ENCODE results near the gene TRIM44.

TRIM44 gene

DNA sequence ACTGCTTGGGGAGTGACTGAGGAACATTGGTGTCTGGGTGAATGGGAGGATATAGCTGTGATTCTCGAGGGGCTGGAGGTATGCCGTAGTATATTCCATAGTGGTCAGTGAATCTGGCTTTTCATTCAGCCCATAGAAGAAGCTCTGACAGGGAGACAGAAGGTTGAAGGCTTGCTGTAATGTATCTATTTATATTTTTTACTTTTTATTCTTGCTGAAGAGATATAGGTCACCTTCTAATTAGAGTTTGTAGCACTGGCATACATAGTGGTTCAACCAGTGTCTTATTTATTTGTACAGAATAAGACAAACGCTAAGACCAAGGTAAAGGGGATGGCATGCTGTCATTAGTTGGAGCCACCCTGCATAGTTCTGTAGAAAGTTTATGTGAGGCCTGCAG lies 10.0 kb downstream of the TRIM44 start:
- Histone ChIP-seq H3K9me3 (ENCODE audit: control insufficient read depth, insufficient read depth, low read length) (no peaks in the 10 kb centered on the region), H3K4me1 (ENCODE audit: insufficient read depth, low read length) (peaks cover 14% of the 10 kb centered on the region), H3K9ac (ENCODE audit: low read depth, low read length) (no peak overlapping the region), H3K36me3 (ENCODE audit: insufficient read depth, low read length) (no peaks in the 10 kb centered on the region)

DNA sequence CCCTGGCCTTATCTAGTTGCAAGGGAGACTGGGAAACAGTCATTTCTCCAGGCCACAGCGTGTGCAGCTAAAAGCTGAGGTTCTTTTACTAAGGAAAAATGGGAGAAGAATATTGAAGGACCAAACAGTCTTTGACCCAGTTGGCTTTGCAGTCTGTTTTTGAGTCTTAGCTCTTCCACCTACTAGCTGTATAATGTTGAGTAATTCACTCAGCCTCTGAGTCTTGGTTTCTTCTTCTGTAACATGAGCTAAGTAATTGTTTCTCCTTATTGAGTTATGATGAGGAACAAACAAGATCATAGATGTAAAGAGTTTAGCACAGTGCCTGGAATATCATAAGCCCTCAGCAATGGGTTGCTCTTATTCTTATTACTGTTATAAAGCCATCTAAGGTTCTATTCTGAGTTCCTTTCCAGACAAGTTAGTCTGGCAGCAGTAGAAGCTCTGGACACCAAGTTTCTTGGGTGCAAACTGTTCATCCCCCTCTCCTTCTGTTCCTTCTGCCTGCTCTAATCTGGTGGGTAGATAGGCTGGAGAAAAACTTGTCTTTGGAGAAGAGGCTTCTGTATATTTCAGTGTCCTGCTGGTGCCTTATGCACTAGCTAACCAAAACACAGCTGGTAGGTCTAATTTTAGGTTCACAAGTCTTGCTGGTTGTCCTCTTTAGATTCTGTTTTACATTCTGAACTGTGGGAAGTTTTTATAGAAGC lies 13.5 kb downstream of the TRIM44 start:
- Histone ChIP-seq H3K9ac (ENCODE audit: low read depth, low read length) (no peak overlapping the region), H3K9me3 (ENCODE audit: control insufficient read depth, insufficient read depth, low read length) (no peaks in the 10 kb centered on the region), H3K4me1 (ENCODE audit: insufficient read depth, low read length) (peaks cover 14% of the 10 kb centered on the region), H3K36me3 (ENCODE audit: insufficient read depth, low read length) (no peaks in the 10 kb centered on the region)

DNA sequence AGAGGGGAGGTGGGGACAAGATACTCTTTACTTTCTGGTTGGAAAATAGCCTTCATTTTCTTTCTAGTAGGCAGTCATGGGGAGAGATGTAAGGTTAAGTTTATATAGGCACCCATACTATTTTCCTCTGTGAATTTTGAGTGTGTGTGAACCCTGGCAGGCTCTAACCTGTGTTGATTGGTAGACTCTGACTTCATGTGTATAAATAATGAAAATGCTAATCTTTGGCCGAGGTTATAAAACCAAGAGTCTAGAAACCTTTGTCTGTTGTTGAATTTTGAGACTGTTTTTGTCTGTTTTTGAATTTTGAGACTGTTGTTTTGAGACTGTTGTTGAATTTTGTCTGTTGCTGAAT lies 14.0 kb downstream of the TRIM44 start:
- Histone ChIP-seq H3K9ac (ENCODE audit: low read depth, low read length) (no peak overlapping the region), H3K36me3 (ENCODE audit: insufficient read depth, low read length) (no peaks in the 10 kb centered on the region), H3K9me3 (ENCODE audit: control insufficient read depth, insufficient read depth, low read length) (no peaks in the 10 kb centered on the region), H3K4me1 (ENCODE audit: insufficient read depth, low read length) (peaks cover 13% of the 10 kb centered on the region)

DNA sequence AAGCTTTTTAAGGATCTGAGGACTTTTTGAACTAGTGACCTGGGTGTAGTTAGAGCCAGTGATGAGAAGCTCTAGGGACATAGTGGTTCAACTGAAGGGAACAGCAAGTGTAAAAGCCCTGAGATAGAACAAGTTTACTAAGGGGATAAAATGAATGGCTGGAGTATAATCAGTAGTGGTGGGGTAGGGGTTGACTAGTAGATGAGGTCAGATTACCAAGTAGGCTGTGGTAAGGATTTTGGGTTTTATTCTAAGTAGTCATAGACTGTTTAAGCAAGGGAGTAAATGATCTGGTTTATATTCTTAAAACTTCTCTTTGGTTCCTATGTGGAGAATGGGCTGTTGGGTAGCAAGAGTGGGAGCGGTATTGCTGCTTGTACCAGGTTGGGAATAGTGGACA lies 15.3 kb downstream of the TRIM44 start:
- Histone ChIP-seq H3K9ac (ENCODE audit: low read depth, low read length) (no peak overlapping the region), H3K4me1 (ENCODE audit: insufficient read depth, low read length) (peaks cover 10% of the 10 kb centered on the region; the same call in 1 of the 2 replicates), H3K9me3 (ENCODE audit: control insufficient read depth, insufficient read depth, low read length) (no peaks in the 10 kb centered on the region), H3K36me3 (ENCODE audit: insufficient read depth, low read length) (no peaks in the 10 kb centered on the region)

DNA sequence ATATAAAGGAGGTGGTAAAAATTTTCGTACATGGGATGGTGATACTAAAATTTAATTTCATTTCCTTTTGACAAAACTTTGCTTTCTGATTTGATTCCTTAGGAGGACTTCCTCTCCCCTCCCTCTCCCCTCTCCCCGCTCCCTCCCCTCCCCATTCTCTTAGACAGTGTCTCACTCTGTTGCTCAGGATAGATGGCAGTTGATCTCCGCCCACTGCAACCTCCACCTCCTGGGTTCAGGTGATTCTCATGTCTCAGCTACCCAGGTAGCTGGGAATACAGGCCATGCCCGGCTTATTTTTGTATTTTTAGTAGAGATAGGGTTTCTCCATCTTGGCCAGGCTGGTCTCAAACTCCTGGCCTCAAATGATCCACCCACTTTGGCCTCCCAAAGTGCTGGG lies 15.9 kb downstream of the TRIM44 start:
- H3K9ac ChIP-seq (ENCODE audit: low read depth, low read length) = no peak overlapping the region
- H3K4me1 ChIP-seq (ENCODE audit: insufficient read depth, low read length) = peaks cover 11% of the 10 kb centered on the region; the same call in 1 of the 2 replicates
- H3K9me3 ChIP-seq (ENCODE audit: control insufficient read depth, insufficient read depth, low read length) = no peaks in the 10 kb centered on the region
- no peaks in the 10 kb centered on the region for H3K36me3 ChIP-seq (ENCODE audit: insufficient read depth, low read length)

DNA sequence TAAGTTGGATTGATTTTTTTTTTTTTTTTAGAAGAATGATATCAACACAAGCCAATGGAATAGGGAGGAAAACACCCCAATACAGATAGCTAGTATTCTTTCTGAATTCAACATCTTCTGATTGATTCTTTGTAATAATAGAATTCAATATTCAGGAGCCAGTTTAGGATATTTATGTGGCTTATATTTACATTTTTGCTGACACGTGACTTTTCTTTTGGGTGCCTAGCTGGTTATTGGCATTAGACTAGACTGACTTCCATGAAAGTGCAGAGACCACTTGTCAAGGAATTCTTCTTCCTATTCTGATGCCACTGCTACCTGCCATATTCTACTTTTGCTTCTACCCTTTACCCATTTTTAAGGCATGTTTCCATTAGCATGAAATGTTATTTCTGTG lies 16.4 kb downstream of the TRIM44 start:
- H3K9ac ChIP-seq (ENCODE audit: low read depth, low read length) = no peak overlapping the region
- peaks cover 11% of the 10 kb centered on the region; the same call in 1 of the 2 replicates for H3K4me1 ChIP-seq (ENCODE audit: insufficient read depth, low read length)
- no peaks in the 10 kb centered on the region for H3K36me3 ChIP-seq (ENCODE audit: insufficient read depth, low read length)
- H3K9me3 ChIP-seq (ENCODE audit: control insufficient read depth, insufficient read depth, low read length) = no peaks in the 10 kb centered on the region

DNA sequence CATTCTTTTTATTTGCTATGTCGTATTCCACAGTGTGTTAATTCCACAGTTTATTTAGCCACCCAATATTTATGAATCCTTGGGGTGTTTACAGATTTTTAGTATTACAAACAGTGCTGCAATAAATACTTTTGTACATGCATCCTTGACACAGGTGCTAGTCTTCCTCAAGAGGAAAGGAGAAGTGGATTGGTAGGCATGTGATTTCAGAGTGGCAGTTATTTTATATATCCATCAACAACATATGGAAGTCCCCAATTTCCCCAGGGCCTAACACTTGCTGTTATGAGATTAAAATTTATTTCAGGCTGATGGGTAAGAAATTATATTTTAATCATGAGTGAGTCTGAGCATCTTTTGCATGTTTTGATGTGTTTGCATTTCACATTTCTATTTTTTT lies 17.9 kb downstream of the TRIM44 start:
- Histone ChIP-seq H3K9me3 (ENCODE audit: control insufficient read depth, insufficient read depth, low read length) (no peaks in the 10 kb centered on the region), H3K9ac (ENCODE audit: low read depth, low read length) (no peak overlapping the region), H3K36me3 (ENCODE audit: insufficient read depth, low read length) (peaks cover 2% of the 10 kb centered on the region; the same call in 1 of the 2 replicates), H3K4me1 (ENCODE audit: insufficient read depth, low read length) (peaks cover 11% of the 10 kb centered on the region; the same call in 1 of the 2 replicates)

DNA sequence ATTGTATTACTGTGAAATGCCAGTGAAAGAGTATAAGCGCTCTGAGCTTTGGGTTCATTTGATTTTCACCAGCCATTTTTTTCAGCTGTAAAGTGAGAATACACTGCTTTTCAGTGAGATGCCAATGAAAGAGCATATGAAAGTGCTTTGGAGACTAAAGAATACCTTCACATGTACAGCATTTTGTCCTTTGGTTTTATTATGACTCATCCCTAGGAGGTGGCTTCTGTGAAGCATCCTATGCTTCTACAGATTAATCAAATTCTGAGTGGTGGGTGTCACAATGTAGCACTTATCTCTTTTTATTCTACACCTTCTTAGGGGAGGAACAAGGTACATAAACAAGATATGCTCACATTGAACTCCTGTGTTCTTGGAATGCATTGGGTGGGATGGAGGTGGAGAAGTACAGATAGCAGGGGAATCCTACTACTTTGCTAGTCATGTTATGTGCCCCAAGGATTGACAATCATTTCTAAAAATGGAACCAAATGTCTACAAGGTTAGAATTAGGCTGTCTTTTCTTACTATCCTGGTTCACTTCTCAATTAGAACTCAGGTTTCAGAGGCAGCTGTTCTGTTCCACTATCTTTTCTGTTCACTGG lies 18.7 kb downstream of the TRIM44 start:
- H3K9ac ChIP-seq (ENCODE audit: low read depth, low read length) = no peak overlapping the region
- H3K4me1 ChIP-seq (ENCODE audit: insufficient read depth, low read length) = peaks cover 11% of the 10 kb centered on the region; the same call in 1 of the 2 replicates
- H3K9me3 ChIP-seq (ENCODE audit: control insufficient read depth, insufficient read depth, low read length) = no peaks in the 10 kb centered on the region
- peaks cover 2% of the 10 kb centered on the region; the same call in 1 of the 2 replicates for H3K36me3 ChIP-seq (ENCODE audit: insufficient read depth, low read length)

DNA sequence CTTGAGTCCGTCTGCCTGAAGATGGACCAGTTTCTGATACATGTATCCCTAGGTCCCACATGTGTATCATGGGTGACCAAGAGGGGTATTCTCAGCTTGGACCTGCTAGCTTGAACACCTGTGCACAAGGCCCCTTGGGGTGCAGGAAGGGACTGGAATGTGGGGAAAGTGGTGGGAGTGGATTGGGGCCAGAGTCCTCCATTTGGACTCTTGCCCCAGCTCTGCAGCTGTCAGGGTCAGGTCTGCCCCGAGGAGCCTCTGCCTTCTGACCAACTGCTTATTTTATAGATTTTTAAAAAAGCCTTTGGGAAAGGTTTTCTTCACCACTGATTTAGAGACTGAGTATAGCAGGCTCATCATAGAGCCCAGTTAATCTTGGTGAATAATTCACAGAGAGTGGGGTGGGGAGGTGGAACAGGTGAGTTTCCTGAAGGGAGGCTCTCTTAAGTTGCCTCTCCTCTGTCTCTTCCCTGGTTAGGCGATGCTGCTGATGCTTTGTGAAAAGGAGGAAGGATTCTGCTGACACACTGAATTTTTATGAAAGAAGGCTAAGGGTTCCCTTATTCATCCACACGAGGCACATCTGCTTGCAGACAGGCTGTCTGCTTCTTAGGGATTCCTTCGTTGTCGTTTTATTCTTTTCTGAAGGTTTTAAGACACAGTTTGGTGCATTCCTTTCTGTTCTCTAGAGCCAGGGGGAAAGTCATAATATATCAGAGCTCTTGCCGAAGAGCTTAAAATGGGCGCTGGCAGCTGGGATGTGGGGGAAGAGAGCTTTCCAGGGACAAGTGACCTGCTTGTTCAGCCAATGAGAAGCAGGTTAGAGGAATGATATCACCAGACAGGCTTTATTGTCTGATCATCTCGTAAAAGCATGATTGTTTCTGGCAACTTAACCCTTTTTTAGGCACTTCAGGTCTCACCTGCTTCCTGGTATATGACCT lies 19.9 kb downstream of the TRIM44 start:
- peaks cover 11% of the 10 kb centered on the region; the same call in 1 of the 2 replicates for H3K4me1 ChIP-seq (ENCODE audit: insufficient read depth, low read length)
- H3K36me3 ChIP-seq (ENCODE audit: insufficient read depth, low read length) = peaks cover 2% of the 10 kb centered on the region; the same call in 1 of the 2 replicates
- no peak overlapping the region for H3K9ac ChIP-seq (ENCODE audit: low read depth, low read length)
- no peaks in the 10 kb centered on the region for H3K9me3 ChIP-seq (ENCODE audit: control insufficient read depth, insufficient read depth, low read length)

DNA sequence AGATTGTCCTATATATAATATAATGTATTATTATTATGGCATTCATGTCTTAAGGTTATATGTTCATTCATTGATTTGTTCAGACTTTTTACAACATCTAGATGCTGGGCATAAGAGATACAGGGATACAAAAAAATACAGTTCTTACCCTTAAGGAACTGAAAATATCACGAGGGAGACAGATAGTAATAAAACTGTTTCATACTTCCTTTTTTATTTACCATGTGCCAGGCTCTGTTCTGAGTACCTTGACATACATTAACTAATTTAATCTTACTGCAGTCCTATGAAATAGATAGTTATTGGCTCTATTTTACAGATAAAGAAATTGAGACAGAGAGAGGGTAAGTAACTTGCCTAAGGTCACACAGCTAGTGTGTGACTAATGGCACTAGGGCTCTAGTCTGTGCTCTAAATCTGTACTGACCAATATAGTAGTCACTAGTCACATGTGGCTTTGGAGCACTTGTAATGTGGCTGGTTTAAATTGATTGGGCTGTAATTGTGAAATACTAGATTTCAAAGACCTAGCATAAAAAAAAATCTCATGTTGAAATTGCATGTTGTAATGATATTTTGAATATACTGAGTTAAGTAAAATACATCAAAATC lies 21.3 kb downstream of the TRIM44 start:
- Histone ChIP-seq H3K9ac (ENCODE audit: low read depth, low read length) (no peak overlapping the region), H3K36me3 (ENCODE audit: insufficient read depth, low read length) (peaks cover 2% of the 10 kb centered on the region; the same call in 1 of the 2 replicates), H3K4me1 (ENCODE audit: insufficient read depth, low read length) (peaks cover 11% of the 10 kb centered on the region; the same call in 1 of the 2 replicates)

DNA sequence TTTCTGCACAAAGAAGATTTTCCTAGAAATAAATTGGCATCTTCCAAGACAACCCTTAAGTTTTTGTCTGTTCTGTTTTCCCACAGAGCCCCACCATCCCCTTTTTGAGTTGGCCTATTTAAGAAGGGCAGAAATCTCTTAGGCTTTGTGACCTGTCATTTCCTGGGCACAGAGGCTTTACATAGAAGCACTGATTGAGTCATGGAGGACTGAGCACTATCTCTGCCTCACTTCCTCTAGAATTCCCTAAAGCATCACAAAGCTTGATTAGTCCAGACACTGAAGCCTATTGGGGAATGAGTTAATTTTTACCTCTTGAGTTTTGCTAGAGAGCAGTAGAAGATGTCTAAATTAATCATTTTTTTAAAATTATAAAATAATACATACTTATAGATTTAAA lies 25.4 kb downstream of the TRIM44 start:
- peaks cover 2% of the 10 kb centered on the region; the same call in 1 of the 2 replicates for H3K36me3 ChIP-seq (ENCODE audit: insufficient read depth, low read length)
- no peaks in the 10 kb centered on the region for H3K9me3 ChIP-seq (ENCODE audit: control insufficient read depth, insufficient read depth, low read length)
- peaks cover under 1% of the 10 kb centered on the region; the same call in 1 of the 2 replicates for H3K4me1 ChIP-seq (ENCODE audit: insufficient read depth, low read length)
- no peak overlapping the region for H3K9ac ChIP-seq (ENCODE audit: low read depth, low read length)

More for the DNA sequence above, 21.3 kb downstream of the TRIM44 start:
- no peaks in the 10 kb centered on the region for H3K9me3 ChIP-seq (ENCODE audit: control insufficient read depth, insufficient read depth, low read length)

DNA sequence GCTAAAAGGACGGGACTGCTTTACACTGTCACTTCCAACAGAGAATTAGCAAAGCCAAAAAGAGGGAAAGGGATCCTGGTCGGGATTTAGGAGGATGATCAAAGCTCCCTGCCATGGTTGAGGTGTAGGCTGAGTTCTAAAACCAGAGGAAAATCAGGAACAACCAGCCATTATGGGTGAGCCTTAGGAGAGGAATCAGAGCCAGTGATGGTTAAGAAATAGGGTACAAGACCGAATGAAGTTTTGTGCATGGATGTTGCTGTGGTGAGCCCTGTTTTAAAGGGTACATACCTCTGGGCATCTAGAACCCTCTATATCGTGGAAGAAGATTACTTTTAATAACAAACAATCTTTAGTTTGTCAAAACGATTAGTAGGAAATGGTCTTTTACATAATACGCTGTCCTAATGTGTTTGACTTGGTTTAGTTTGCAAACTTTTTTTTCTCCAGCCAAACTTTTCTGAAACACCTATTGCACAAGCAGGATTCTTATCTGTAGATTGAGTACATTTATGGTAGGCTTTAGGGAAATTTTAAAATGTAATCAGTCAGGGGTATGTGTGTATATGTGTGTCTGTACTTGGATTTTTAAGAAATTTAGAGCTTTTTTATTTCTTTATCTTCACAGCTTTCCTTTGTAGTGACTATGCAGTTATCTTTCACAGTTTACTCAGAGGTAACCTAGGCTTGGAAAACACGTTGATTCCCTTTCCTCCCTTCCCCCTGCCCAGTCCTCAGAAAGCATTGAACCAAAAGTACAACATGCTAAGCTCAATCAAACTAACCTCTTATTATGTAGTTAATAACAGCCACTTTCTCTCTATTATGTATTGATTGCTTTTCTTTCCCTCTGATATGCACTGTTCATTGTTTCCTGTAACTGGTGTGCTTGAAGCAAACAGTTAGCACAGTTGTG lies 26.8 kb downstream of the TRIM44 start:
- Histone ChIP-seq H3K36me3 (ENCODE audit: insufficient read depth, low read length) (peaks cover 2% of the 10 kb centered on the region; the same call in 1 of the 2 replicates), H3K9me3 (ENCODE audit: control insufficient read depth, insufficient read depth, low read length) (no peaks in the 10 kb centered on the region), H3K9ac (ENCODE audit: low read depth, low read length) (no peak overlapping the region), H3K4me1 (ENCODE audit: insufficient read depth, low read length) (no peaks in the 10 kb centered on the region)

DNA sequence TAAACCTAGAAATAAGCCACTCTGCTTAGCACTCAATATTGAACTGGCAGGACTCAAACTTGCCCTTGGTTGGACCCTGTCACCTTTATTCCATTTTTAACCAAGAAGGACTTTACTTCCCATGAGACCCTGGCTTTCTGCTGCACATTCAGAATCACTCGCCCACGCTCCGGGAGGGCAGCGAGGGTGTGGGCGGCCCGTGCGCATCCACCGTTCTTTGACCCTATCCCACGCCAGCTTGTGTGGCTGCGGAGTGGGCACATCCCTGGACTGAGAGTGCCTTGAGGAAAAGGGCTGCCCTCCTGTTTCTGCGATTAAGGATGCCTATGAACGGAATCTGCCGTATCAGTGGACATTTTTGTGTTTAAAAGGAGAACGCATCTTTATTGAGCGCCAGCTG lies 39.6 kb downstream of the TRIM44 start:
- Histone ChIP-seq H3K9me3 (ENCODE audit: control insufficient read depth, insufficient read depth, low read length) (peaks cover 13% of the 10 kb centered on the region), H3K4me1 (ENCODE audit: insufficient read depth, low read length) (no peaks in the 10 kb centered on the region), H3K36me3 (ENCODE audit: insufficient read depth, low read length) (peaks cover 9% of the 10 kb centered on the region; the same call in 1 of the 2 replicates), H3K9ac (ENCODE audit: low read depth, low read length) (no peak overlapping the region)

All from ES-I3 (cell line).